GM12892 (cell line): ENCODE data around the gene ASCL2.
A peak's percentile ranks its signal among the peaks of the same experiment; 100 is the strongest.

Experiments
- DNase-seq: peaks from one replicate; pipeline ENCODE4 v3.0.0; 2011; ENCODE audit not compliant: insufficient read length
- FAIRE-seq: peaks from 2 replicates; lab custom pipeline; 2011; peaks lifted over from hg19 to GRCh38; lab: Jason Lieb, UNC
- POLR2A ChIP-seq: IDR thresholded peaks from 2 replicates; pipeline ENCODE4 v1.6.1; 2011; ENCODE audit warnings: low read depth, low read length, control low read depth
- POLR2AphosphoS5 ChIP-seq: IDR thresholded peaks from 2 replicates; pipeline ENCODE4 v1.6.1; 2011; ENCODE audit warnings: low read depth, low read length, control low read depth
- TAF1 ChIP-seq: IDR thresholded peaks from 2 replicates; pipeline ENCODE4 v1.6.1; 2011; ENCODE audit warnings: low read depth, mild to moderate bottlenecking, control low read depth, low read length, borderline replicate concordance

The ASCL2 gene

DNA sequence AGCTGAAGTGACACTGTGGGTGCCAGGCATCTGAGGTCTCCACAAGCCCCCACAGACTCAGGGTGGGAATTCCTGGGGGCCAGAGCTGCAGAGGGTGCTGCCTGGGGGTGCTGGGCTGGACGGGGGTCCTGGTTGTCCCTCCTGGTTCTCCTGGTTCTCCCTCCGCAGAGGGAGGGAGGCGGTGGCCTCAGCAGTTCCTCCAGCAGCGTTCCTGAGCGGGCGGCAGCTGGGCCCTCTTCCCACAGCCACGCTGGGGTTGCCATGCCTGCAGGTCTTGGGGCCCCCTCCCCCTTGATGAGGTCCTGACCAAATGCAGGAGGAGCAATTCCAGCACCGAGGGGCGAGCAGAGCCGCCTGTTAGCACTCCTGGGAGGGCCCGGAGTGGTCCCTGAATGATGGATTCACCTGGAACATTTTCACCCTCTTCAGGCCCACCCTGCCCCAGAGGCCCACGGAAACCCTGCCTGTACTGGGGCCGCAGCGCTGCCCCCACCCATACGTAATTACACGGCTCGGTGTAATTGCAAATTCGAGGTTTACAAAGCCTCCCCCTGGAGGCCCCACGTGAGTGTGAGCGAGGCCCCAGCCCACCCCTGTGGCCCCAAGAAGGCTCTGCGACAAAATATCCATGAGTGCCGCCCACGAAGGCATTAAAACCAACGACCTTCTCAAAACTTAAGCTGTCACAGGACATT is 30.7 kb upstream of the ASCL2 start:
- TF ChIP-seq POLR2AphosphoS5 = no peak
- TF ChIP-seq POLR2A = no peak
- no peak for TF ChIP-seq TAF1
- FAIRE-seq = no peak
- DNase-seq = no peak

DNA sequence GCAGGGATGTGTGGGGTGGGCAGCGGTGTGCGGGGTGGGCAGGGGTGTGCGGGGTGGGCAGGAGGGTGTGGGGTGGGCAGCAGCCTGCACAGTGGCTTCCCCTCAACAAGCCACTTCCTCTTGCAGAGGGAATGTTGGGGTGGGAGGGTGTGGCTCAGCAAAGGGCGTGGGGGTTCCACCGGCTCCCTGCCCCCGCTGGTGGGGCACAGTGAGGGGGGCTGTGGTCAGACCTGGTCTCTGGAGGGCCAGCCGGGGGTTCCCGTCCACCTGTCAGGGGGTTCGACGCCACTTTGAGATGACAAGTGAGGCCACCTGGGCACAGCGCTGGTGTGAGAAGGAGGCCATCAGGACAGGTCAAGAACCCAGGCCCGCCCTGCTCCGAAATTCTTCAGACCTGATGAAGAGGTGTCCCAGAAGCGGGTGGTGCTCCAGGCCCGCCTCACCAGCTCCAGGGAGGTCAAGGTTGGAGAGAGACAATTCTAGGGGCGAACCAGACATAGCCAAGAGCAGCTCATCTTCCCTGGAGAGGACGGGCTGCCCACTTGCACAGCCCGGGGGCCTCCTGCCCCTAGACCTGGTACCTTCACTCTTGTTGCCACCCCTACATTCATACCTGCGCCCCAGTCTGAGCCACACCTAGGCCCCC is 30.0 kb upstream of the ASCL2 start:
- DNase-seq (peak; percentile 14), FAIRE-seq (no peak)
- TF ChIP-seq POLR2A (no peak), POLR2AphosphoS5 (no peak), TAF1 (no peak)

DNA sequence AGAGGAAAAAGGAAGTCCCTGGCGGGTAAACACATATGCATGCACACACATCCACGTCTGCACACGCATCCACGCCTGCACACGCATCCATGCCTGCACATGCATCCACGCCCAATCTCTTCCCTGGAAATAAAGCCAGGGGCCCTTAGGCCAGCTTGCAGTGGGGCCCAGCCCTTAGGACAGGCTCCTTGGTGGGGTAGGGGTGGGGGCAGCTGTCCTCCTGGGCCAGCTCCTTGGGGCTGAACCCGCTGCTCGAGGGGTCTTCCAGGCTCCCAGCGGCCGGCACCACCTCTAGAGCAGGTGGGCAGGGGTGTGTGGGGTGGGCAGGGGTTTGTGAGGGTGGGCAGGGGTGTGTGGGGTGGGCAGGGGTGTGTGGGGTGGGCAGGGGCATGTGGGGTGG is 29.4 kb upstream of the ASCL2 start:
- no peak for TF ChIP-seq POLR2AphosphoS5
- no peak for TF ChIP-seq TAF1
- TF ChIP-seq POLR2A = no peak
- DNase-seq (no peak), FAIRE-seq (no peak)

DNA sequence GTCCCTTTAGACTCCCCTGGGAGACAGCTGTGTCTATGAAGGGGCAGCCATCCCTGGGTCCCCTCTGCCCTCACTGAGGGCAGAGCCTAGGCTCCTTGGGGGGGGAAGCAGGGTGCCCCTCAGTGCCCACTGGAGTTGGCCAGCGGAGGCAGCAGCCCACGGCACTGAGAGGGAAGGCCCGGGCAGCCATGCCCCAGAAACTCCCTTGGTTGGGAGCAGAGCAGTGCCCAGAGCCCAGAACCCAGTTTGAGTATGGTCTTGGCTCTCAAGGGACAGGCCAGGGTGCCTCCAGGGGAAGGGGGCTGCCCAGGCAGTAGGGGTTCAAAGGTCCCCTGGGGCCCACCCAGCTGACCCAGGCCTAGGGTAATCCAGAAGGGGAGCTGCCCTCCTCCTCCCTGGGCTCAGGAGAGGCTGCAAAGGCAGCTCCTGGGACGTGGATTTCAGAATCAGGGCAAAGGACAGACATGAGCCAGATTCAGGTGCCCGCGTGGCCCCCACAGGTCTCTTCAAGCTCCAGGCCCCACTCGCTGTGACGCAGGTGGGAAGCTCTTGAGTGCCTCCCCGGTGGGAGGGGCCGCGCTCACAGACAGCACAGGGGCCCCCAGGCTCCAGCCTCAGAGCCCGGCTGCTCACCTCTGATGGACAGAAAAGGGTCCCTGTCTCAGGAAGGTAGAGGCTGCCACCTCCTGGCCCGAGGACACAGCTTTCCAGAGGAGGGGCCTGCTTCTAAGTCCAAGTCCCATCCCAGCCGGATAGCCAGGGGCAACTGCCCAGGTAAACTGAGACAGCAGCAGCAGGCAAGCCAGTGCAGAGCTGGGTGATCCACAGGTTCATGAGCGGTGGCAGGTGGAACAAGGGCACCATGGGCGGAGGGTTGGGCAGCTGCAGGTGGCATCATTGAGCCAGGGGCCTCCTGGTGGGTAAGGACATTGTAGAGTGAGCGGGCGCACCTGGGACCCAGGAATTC is 28.7 kb upstream of the ASCL2 start:
- TF ChIP-seq POLR2AphosphoS5 = no peak
- TF ChIP-seq POLR2A = no peak
- TF ChIP-seq TAF1 = no peak
- FAIRE-seq (no peak), DNase-seq (no peak)

DNA sequence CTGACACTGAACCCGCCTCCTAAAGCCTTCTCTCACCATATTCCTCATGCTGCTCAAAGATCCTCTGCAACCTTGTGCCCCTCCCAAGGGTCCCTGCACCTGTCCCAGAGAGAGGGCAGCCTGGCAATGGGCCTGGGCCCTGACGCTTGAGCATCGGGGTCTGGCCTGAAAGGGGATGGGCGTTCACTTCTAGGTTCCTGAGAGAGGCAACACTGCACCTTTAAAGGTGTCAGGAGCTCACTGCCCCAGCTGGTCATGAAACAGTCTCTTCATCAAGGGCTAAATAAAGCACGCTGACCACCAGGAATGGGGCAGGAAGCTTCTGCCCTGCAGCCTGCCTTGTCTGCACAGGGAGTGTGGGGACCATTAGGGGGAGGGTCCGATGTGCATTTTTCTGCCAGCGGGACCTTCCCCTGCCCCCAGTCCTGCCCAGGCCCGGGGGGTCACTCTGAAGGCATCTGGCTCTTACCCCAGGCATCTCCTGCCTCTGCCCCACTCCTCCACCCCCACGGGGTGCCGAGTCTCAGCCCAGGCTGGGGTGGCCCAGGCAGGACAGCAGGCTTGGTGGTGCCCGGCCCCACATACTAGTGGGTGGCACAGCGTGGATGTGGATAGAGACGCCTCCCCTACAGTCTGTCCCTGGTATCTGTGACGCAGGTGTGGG is 27.9 kb upstream of the ASCL2 start:
- TF ChIP-seq POLR2A (no peak), TAF1 (no peak), POLR2AphosphoS5 (no peak)
- DNase-seq (no peak), FAIRE-seq (no peak)

- DNase-seq = no peak
- FAIRE-seq = no peak
- TF ChIP-seq TAF1 (no peak), POLR2AphosphoS5 (no peak), POLR2A (no peak)
Measured at GRCh38 chr11:2297623-2298030, 27.2 kb upstream of the ASCL2 start.

DNA sequence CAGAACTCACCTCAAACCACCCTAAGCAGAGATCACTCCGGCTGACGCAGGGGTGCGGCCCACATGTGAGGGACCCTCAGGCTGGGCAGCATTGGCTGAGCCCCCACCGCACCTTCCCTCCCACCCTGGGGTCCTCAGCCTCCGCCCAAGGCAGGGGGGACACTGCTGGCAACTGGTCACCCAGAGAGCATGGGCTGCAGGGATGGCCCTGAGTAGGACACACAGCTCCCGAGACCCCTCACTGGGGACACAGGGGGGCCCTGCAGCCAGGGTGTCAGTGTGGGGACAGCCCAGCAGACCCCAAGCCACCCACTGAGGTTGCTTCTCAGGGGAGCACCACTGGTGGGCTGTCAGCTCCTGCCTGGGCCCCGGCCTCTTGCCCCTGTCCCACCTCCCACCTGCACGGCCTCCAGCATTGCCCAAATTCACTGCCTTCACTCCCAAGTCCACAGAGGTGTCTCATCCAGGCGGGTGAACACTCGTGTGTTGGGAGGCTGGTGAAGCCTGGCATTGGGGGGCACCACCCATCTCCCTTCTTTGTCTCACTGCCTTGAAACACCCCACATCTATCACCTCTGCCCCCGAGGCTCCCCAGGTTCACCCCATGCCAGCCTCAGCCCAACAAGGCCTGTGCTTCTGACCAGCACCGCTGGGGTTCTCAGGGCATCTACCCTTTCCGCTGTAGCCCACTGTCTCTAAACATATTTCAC is 26.7 kb upstream of the ASCL2 start:
- no peak for TF ChIP-seq POLR2A
- TF ChIP-seq TAF1 = no peak
- no peak for DNase-seq
- no peak for FAIRE-seq

DNA sequence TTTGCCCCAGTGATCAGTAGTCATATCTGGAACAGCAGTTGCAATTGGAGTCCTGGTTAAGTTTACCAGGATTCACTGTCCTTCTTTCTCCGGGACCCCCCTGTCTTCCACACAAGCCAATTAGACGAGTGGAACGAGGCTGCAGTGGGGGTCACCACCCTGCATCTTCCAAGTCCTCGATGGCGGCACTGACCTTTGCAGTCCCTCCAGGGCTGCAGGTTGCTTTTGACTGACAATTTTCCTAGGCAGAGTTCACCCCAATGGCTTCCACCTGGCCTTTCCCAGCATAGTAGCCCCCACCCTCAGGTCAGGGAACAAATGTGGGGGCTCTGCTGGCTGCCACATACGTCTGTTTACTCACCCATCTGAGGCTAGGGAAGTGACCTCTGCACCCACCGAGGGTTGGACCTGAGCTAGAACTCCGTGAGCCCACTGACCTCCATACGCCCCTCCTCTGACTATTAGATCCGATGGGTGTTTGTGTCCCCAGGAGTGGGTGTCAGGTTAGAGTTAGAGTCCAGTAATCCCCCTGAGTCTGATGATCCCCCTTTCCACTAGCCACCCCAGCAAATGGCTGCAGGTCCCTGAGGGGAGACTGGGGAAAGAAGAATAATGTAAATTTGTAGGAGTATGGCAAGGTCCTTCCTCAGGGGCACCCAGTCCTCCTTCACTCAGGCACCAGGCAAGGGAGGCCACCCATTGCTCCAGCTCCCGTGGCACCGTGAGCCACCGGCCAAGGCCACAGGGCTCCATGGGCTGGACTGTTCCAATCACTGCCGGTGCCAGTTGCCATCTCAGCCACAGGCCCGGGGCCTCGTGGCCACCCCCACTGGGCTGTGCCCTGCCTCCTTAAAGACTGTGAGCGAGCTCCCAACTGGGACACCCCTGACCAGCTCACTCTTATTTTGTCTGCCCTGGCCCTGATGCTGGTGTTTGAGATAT is 25.9 kb upstream of the ASCL2 start:
- no peak for DNase-seq
- TF ChIP-seq POLR2AphosphoS5 (no peak), POLR2A (no peak), TAF1 (no peak)
- FAIRE-seq = no peak

DNA sequence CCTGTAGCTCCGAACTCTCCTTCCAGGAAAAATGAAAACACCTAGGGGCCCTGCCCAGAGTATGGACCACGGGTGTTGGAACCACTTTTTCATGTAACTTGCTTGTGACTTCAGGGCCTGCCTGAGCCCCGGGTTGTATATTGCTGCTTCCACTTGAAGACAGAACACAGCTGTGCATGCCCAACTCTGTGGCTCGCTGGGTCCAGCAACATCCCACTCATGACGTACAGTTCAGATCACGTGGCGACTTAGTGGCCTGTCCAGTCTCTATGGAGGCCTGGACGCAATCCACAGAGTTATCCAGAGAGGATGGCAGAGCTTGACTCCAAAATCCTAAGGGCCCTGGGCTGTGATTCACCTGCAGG is 24.5 kb upstream of the ASCL2 start:
- TF ChIP-seq POLR2AphosphoS5 (no peak), TAF1 (no peak), POLR2A (no peak)
- DNase-seq (no peak), FAIRE-seq (no peak)
